HG02840 (cell line): ENCODE results near the gene PIP5K1B.
A peak's percentile ranks its signal among the peaks of the same experiment; 100 is the strongest.

ENCODE experiments used
- ATAC-seq: cut with Tn5 transposase; IDR thresholded peaks from one replicate; pipeline ENCODE4 v1.9.1; 2021; ENCODE audit warnings: mild to moderate bottlenecking, moderate library complexity, moderate number of reproducible peaks; ENCODE audit not compliant: unreplicated experiment, low FRiP score

The PIP5K1B gene

DNA sequence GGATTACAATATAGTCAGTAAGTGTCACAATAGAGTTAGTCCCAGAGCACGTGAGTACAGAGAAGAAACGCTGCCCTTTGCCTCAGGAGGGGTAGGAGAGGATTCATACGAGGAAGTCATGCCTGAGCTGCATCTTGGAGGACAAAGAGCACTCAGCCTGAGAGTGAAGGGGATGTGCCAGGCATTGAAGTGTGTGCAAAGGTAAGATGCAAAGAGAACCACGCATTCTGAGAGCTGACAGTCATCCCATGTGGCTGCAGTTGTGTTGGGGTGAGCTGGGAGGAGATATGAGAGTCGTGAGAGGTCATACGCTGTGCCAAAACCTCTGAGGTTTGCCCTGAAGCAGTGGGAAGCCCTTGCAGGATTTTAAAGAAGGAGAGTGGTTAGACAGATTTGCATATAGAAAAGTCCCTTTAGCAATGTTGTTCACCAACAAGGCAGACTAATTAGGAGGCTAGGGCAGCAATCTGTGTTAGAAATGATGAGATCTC is 97.5 kb downstream of the PIP5K1B start:
- ATAC-seq, result peak; percentile 96

DNA sequence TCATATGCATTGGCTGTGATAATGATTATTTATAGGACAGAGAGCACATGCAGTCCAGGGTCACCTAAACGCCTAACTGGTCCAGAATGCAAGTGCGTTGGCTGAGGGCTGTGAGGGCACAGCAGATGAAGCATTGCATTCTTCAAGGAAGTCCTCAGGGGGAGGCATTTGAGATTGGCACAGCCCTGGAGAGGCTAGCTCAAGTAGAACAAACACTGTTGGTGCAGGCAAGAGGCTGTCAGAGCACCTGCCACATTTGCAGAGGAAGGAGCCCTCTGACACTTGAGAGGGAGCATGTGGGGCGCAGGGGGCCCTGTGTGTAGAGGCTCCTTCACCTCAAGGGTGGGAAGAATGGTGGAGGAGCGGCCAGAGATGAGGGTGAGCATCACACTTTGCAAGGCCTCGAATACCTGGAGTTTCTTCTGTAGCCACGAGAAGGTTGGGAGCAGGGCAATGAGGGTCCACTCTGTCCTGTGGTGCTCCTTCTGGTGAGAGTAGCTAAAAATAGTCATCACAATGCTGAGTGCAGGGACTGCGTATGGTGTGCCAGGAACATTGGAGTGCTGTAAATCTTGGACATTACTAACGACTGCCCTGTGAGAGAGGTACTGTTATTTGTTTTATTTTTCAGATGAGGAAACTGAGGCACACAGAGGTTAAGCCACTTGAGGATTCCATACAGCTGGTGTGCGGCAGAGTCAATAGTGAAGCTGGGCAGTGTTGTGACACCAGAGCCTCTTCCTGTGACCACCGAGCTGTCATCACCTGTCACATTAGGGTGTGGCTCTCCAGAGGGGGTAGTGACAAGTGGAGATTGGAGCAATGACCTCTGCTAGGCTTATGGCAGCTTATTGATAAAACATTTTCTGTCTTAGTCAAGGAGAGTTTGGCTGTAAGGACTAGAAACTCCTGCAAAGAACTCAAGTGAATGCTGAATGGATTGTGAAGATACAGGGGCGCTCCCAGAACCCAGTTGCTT is 100.2 kb downstream of the PIP5K1B start:
- no peak for ATAC-seq

DNA sequence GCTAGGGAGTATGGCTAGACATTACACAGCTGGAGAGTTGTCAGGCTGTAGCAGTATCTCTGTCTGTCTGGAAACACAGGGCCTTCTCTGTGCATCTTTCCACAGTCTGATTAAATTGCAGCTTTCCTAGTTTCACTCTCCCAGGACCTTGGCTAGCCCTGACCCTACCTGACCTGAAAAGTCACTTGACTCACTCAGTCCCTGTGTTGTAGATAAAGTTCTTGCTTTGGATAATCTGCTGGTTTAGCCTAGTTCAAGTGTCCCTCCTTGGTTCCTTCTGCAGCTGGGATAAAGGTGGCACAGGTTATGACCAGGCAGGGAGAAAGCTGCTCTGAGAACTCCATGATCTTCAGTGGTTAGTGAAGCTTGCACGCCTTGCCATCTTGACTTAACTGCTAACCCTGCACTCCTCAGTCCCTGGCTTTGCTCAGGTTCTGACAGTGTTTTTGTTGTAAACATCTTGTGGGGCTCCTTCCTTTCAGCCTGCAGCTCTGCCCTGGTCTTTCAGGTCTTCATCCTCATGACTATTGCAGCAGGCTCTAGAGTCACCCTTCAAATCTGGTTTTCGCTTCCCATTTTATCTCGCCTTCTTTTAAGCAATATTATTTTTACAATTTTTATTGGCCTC is 101.0 kb downstream of the PIP5K1B start:
- ATAC-seq, result no peak

DNA sequence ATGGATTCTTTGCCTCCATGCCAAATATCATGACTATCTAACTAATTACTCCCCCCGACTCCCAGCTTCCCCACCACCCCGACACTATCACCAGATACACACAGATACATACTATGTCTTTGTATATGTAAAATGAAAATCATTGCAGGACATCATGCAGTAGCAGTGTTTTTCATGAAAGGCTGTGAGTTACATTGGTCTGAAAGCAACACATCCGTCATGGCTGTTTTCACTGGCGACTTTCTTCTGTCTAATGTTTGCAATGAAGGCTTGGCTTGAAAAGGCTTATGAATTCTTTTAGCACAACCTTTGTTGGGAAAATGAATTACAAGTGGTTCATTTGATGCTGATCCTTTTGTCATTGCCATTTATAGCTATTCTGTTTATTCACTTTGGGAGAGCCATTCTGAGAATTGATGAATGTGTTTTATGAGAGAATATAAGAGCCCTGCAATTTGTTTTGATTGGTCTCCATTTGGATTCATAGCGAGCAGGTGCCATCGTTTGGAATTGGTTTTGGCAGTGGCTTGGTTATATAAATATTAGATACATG is 103.4 kb downstream of the PIP5K1B start:
- ATAC-seq, result no peak

DNA sequence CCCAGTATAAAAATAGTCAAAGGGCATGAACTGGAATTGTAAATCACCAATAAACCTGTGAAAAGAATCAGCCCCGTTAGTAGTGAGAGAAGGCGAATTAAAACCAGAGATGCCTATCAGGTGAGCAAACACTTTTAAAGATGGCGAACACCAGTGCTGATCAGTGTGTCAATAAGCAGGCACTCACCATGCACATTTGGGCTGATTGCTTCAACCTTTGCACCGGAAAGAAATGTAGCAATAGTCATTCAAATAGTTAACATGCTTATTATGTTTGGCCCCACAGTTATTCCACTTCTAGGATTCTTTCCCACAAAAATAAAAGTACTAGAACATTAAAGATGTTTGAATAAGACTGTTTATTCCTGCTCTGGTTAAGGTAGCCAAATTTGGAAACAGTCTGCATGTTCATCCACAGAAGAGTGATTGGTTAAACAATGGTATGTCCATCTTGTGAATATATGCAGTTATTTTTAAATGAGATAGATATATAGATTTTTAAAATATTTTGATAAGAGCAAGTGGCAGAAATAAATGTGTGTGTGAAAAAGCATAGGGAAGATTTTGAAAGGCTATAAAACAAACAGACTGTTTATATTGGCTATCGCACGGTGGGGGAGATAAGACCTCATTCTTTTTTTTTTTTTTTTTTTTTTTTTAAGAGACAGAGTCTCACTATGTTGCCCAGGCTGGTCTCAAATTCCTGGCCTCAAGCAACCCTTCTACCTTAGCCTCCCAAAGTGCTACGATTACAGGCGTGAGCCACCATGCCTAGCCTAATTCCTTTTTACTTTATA is 112.2 kb downstream of the PIP5K1B start:
- ATAC-seq, result no peak

DNA sequence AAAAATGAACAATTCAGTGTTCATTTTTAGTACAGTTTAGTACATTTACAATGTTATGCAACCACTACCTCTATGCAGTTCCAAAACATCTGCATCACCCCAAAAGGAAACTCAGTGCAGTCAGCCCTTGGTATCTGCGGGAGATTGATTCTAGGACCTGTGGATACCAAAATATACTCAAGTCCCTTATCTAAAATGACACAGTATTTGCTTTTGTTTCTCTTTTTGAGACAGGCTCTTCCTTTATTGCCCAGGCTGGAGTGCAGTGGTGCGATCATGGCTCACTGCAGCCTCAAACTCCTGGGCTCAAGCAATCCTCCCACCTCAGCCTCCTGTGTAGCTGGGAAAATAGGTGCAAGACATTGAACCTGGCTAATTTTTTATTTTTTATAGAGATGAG is 114.0 kb downstream of the PIP5K1B start:
- no peak for ATAC-seq

DNA sequence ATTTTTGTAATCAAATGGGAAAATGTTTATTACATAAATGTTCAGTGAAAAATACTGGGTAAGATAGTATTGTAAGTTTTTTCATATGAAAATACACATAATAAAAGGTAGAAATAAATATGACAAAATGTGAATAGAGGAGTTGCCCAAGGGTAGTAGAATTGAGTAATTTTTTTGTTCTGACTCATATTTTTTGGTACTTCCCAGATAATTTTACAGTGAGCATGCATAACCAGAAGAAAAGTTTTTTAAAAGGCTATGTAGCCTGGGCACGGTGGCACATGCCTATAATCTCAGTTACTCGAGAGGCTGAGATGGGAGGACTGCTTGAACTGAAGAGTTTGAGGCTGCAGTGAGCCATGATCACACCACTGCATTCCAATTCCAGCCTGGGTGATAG is 116.9 kb downstream of the PIP5K1B start:
- no peak for ATAC-seq

DNA sequence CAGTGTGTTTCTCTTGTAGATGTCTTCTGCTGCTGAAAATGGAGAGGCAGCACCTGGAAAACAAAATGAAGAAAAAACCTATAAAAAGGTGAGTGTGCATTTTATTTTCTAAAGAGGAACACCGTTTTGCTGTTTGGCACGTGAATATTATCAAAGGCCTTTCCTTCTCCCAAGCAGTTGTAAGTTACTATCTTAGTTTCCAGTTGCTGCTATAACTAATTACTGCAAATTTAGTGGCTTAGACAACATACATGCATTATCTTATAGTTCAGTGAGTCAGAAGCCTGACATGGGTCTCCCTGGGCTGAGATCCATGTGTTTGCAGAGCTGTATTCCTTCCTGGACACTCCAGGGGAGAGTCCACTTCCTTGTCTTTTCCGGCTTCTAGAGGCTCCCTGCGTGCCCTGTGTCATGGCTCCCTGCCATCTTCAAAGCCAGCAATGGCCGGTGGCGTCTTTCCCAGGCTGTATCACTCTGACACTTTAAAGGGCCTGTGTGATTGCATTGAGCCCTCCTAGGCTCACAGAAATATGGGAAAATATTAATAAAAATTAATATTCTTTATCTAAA is 117.6 kb downstream of the PIP5K1B start:
- ATAC-seq, result no peak

DNA sequence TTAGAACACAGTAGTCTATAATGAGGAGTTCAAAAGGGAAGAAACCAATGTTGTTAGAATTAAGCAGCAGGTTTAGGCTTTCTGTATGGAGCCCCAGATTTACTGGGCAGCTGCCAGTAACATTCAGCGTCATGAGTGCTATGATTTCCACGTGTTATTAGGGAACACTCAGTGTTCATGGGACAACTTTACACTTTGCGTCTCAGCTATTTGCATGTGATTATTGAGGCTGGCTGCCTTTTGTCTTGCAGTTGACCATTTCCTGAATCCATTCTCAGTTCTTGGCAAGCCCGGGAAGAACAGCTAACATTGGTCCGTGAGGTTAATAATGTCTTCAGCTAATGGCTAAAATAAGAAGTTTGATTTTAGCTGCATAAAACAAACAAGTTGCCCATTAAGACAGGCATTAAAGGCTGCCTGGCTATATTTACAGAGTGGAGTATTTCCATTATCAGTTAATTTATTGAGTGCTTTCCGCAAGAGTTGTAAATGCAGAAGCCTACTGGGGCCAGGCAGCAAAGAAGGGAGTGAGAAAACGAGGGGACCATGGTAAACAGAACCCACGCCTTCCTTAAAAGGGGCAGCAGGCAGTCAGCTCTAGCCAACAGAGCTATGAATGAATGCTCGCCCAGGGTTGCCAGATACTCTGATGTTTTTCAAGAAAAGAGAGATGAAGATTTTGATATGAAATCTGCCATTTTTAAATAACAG is 120.9 kb downstream of the PIP5K1B start:
- no peak for ATAC-seq

DNA sequence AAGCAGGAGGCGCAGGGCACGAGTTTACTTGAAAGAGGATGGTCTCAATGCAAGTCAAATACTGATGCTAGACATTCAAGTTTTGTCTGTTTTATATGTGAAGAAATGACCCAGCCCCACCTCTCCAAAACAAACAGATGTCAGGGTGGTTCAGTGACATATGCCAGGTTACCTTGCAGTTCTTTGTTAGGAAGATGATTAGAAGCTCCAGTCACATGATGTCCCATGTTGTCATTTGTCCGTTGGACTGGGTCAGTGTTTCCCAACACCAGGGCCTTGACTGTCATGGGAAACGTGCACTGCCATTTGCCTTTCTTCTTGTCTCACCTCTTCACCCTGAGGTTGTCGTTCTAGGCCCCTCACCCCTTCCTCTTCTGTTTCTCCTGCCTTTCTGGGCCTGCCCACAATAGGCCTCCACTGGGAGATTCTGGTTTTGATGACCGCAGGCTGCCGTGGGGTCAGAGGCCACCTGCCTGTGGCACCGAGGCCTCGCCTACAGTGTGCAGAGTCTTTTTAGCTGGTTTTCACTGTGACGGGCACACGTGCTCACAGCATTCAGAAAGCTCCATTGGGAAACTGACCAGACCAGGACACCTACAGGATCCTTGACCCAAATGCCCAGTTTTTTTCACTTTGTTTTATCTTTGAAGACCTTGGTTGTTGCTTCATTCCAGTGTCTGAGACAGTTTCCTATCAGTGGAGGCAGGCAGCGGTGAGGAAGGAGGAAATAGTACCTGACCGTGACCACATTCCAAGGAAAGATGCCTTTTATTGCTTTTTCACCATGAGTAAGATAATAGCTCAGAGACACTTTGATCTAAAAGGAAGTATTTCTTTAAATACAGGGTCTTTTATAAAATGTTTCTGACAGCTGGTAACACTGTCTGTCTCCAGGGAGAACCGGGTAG is 123.1 kb downstream of the PIP5K1B start:
- ATAC-seq, result no peak

DNA sequence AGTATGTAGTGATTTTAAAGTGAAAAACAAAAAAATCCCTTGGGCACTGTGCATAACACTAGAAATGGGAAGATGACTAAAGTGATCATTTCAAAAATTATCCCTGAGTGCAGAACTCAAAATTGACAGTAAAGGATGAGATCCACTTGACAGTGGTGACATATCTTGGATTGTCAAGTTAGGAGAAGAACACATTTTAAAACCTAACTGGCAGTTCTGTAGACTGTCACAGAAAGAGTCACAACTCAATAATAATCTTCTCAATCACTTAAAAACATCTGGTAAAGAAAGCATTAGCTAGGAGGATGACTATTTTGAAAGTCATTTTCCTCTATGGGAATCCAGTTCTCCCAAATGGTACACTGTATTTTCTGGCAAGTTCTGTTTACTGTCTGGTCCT is 127.1 kb downstream of the PIP5K1B start:
- no peak for ATAC-seq

DNA sequence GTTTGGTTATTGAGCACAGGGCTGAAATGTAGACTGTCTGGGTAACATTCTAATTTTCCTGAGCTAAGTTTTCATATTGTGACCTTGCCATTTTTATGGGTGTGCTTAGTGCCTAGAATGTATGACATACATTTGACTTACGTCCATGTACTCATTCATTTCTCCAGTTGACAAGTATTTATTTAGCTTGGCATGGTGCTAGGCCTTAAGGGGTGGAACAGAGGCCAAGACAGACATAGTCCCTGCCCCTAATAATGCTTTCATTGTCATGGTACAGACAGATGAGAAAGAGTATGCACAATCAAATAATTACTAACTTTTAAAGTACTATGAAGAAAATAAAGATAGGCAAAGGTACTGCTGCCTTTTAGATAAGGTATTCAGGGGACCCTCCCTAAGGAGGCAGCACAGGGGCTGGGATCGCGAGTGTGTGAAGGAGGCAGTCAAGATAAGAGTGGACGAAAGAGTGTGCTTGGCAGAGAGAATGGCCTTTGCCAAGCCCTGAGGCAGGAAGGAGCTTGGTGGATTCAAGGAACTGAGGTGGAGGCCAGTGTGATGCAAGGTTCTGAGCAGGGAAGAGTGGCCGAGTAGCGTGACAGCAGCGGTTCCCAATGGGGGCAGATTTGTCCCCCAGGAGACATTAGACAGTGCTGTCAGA is 128.0 kb downstream of the PIP5K1B start:
- ATAC-seq, result no peak

DNA sequence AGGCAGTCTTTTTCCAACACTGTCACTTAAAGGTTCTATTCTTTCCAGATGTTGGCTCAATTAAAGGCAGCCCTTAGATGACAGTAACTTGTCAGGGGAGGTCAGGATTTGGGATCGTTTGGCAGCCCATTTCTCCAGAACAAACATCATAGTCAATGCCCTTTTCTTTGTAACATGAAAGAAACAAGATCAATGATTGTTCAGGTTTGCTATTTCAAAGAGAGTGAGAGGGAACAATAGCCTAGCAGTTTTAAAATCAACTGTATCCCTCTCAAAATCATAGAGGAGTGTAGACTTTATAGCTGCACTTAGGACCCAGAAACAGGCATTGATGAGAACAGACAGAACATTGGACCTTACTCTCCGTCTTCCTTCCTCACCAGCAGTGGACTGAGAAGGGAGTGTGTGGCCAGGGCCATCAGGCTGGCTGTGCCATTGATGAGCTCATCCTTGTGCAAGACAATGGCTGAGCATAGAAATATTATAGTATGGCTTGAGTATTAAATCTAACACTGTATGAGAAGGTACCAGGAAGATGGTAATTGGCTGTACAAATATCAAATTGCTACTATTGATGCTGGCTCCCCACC is 130.0 kb downstream of the PIP5K1B start:
- ATAC-seq, result no peak

DNA sequence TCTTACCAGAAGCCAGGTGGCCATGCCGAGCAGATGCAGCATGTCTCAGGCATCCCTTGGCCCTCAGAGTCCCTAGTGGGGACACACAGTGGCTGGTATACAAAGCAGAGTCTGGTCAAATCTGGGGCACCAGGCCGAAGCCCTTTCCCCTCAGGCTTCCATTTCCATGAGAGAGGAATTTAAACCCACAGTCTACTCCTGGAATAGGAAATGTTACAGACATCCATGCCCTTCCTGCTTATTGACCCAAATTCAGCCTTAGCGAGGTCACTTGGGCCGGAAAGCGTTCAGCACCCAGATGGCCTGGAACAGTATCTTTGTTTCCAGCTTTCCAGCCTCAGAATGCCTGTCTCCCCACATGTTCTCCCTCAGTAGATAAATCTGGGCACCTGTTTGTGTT is 131.7 kb downstream of the PIP5K1B start:
- ATAC-seq, result no peak

DNA sequence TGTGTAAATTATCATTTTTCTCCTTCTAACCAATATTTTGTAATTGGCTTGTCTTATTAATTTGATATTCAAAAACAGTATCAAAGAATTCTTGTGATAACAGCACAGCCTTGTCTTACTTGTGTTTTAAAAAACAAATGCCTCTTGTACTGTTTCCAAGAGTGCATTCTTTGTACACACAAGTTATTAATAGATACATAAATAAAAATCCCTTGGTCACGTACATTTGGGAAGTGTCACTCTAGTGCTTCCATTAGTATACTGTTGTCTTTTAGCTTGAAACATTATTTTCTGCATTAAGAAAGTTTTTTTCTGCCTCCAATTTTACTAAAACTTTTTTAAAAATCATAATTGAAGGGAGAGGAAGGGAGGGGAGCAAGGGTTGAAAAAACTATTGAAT is 133.2 kb downstream of the PIP5K1B start:
- no peak for ATAC-seq

DNA sequence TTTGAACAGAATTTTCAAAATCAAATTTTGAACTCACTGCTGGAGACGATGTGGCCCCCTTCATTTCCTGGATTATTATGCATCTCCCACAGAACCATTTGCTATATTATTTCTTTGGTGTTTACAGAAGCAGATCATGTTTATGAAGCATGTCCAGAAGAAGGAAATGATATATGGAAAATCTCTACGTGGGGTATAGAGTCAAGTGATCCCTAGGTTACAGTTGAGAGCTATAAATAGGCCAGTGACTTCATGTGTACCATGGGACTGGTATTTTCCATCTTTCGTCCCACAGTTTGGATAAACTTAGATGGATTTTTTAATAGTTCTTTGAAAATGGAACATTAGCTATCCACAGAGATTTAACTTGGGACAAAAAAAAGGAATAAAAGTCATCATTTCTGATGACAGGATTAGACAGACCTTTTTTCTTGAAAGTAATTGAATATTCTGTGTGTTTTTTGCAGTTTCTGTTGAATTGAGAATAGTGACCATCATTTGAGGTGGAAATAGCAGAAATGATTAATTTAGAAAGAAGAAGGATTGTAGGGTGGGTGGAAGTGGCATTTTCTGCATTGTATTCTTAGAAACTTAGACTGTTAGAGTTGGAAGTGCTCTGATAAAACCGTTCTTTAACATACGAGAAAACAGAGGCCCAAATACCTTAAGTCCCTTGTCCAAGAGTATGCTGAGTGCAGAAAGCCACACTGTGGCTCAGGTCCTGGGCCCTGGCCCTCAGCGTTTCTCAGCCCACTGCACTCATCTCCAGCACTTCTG is 136.4 kb downstream of the PIP5K1B start:
- ATAC-seq, result no peak

DNA sequence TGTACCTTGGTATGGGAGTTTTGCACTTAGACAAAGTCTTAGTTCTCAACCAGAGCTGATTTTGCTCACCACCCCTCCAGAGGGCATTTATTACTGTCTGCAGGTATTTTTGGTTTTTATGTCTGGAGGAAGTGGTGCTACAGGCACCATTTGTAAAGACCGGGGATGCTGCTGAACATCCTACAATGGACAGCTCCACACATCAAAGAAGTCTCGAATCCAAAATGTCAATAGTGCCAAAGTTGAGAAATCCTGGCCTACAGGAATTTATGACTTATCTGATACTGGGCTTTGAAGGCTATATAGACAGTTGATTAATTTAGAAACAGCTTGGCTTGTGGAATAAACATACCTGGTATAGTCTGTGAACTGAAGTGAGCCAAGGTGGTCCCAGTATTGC is 137.5 kb downstream of the PIP5K1B start:
- ATAC-seq, result no peak
